Thyroid gland (tissue), 4 donors: ENCODE data around the gene ZSCAN23. TPM values are rescaled to one million over a fixed set of nuclear protein-coding genes. Genes with fewer than 3 reads are reported as not detected.
"Not testable (repeated sequence)": the region's sequence is repeated elsewhere in the genome, so short reads cannot be mapped to it uniquely, and the experiment has no call there.

ENCODE experiments used
- DNase-seq, 2 donors: peaks; one replicate each; pipeline ENCODE4 v3.0.0-alpha.2; 2019
- H3K27ac ChIP-seq, 3 donors: fragments of 200-600 bp; sonication (generic); 1 replicate in 2 of 3; 2 replicates in 1 of 3; pipeline ENCODE4 v1.5.1; 2016 to 2019; ENCODE audit warnings: mild to moderate bottlenecking in 1 of 3, moderate library complexity in 1 of 3
- H3K27me3 ChIP-seq: fragments of 200-600 bp; sonication (generic); one replicate; pipeline ENCODE4 v1.5.1; 2019
- H3K36me3 ChIP-seq, 2 donors: fragments of 200-600 bp; sonication (generic); one replicate each; pipeline ENCODE4 v1.5.1; 2016 to 2019
- H3K4me1 ChIP-seq, 2 donors: fragments of 200-600 bp; sonication (generic); one replicate each; pipeline ENCODE4 v1.5.1; 2017 to 2019
- H3K4me3 ChIP-seq, 3 donors: fragments of 200-600 bp; sonication (generic); replicated peaks in 1 of 3; 1 replicate in 2 of 3; 2 replicates in 1 of 3; pipeline ENCODE4 v1.5.1; 2016; ENCODE audit warnings: mild to moderate bottlenecking in 1 of 3
- H3K9me3 ChIP-seq: fragments of 200-600 bp; sonication (generic); one replicate; pipeline ENCODE4 v1.5.1; 2017
- CTCF ChIP-seq, 6 experiments: fragments of 200-600 bp in 3 of 6; fragments of 450-650 bp in 3 of 6; sonication (generic) in 3 of 6; IDR thresholded peaks; one replicate each; pipeline ENCODE4 v1.5.1; 2016 to 2019; ENCODE audit warnings: antibody characterized with exemption in 6 of 6, mild to moderate bottlenecking in 2 of 6, inconsistent platforms in 1 of 6, moderate library complexity in 1 of 6
- POLR2A ChIP-seq, 2 donors: fragments of 450-650 bp; IDR thresholded peaks; one replicate each; pipeline ENCODE4 v1.6.1; 2017; ENCODE audit warnings: antibody characterized with exemption in 2 of 2, mild to moderate bottlenecking in 2 of 2, moderate library complexity in 1 of 2
- WGBS, 2 donors: methylation state at CpG; one replicate each; pipeline ENCODE4 v1.1.5; 2017; 5-methylcytosine and 5-hydroxymethylcytosine counted together
- intact Hi-C: fragments of 100-400 bp; cut with DNase I; formaldehyde crosslinking; loops from one replicate; pipeline ENCODE4 v1.15.1; 2023
- total RNA-seq, 4 donors: library from RNA; depleted of rRNA; stranded (reverse); fragments of >200 nt; gene quantifications; one replicate each; pipeline ENCODE4 v1.2.3, GENCODE V29; 2016

Gene ZSCAN23
- total RNA-seq, 4 donors from 2014 or later = 4.1 to 8.2 (median 6.6) TPM

- Histone ChIP-seq H3K27ac (no peak overlapping the region), H3K36me3 (no peaks in the 10 kb centered on the region), H3K4me3 (no peak overlapping the region), H3K9me3 (no peaks in the 10 kb centered on the region), H3K4me1 (no peaks in the 10 kb centered on the region), H3K27me3 (no peaks in the 10 kb centered on the region)
- no peak for DNase-seq
- no peak for TF ChIP-seq POLR2A (IDR thresholded peaks at IDR 0.05)
- no peak for TF ChIP-seq CTCF (IDR thresholded peaks at IDR 0.05)
- 96 to 97% methylated on average over 1 of the region's 1 CpG for WGBS, 2 donors
- intact Hi-C loops = no loop called here
Measured at GRCh38 chr6:28423546-28423945, 19.7 kb downstream of the ZSCAN23 start.

GRCh38 chr6:28413681-28414080 is 29.6 kb downstream of the ZSCAN23 start:
- H3K4me1 ChIP-seq = peaks cover 0 to 6% of the 10 kb centered on the region in 2 donors
- no peaks in the 10 kb centered on the region for H3K36me3 ChIP-seq
- H3K4me3 ChIP-seq = no peak overlapping the region
- no peaks in the 10 kb centered on the region for H3K9me3 ChIP-seq
- DNase-seq = peak; percentile 82 to 90
- no peak overlapping the region for H3K27ac ChIP-seq
- H3K27me3 ChIP-seq = no peaks in the 10 kb centered on the region
- TF ChIP-seq CTCF (IDR thresholded peaks at IDR 0.05) = no peak
- no peak for TF ChIP-seq POLR2A (IDR thresholded peaks at IDR 0.05)
- intact Hi-C loops = no loop called here

GRCh38 chr6:28410767-28411166 is 32.5 kb downstream of the ZSCAN23 start:
- no peak overlapping the region for H3K4me3 ChIP-seq
- H3K36me3 ChIP-seq = no peaks in the 10 kb centered on the region
- no peaks in the 10 kb centered on the region for H3K27me3 ChIP-seq
- 94 to 98% methylated on average over 2 of the region's 2 CpGs for WGBS, 2 donors
- no peak for TF ChIP-seq POLR2A (IDR thresholded peaks at IDR 0.05)
- no peak for TF ChIP-seq CTCF (IDR thresholded peaks at IDR 0.05)
- intact Hi-C loops = no loop called here
- no peak overlapping the region for H3K27ac ChIP-seq
- peaks cover 0 to 15% of the 10 kb centered on the region in 2 donors for H3K4me1 ChIP-seq
- DNase-seq = no peak
- H3K9me3 ChIP-seq = no peaks in the 10 kb centered on the region

GRCh38 chr6:28408076-28408802 is 35.1 kb downstream of the ZSCAN23 start:
- Histone ChIP-seq H3K4me3 (no peak overlapping the region), H3K27ac (peak overlapping the region; percentile 43 to 76 (median 70)), H3K4me1 (peaks cover 0 to 15% of the 10 kb centered on the region in 2 donors), H3K27me3 (no peaks in the 10 kb centered on the region), H3K36me3 (no peaks in the 10 kb centered on the region), H3K9me3 (no peaks in the 10 kb centered on the region)
- intact Hi-C loops = no loop called here
- TF ChIP-seq CTCF (IDR thresholded peaks at IDR 0.05) = no peak
- no peak for TF ChIP-seq POLR2A (IDR thresholded peaks at IDR 0.05)
- WGBS, 2 donors = 61 to 64% methylated on average over 5 of the region's 5 CpGs
- DNase-seq = no peak

GRCh38 chr6:28407401-28407800 is 35.9 kb downstream of the ZSCAN23 start:
- intact Hi-C loops = no loop called here
- Histone ChIP-seq H3K36me3 (no peaks in the 10 kb centered on the region), H3K27ac (peak overlapping the region in 1 of 3 donors; percentile 70), H3K4me1 (peaks cover 0 to 17% of the 10 kb centered on the region in 2 donors), H3K9me3 (no peaks in the 10 kb centered on the region), H3K4me3 (no peak overlapping the region), H3K27me3 (no peaks in the 10 kb centered on the region)
- TF ChIP-seq POLR2A (IDR thresholded peaks at IDR 0.05) (no peak), CTCF (IDR thresholded peaks at IDR 0.05) (no peak)
- no peak for DNase-seq
- WGBS, 2 donors = 65 to 73% methylated on average over 2 of the region's 2 CpGs

- H3K4me1 ChIP-seq = peaks cover 0 to 25% of the 10 kb centered on the region in 2 donors
- DNase-seq, intact Hi-C loops, H3K9me3 ChIP-seq, H3K27ac ChIP-seq, H3K27me3 ChIP-seq, H3K36me3 ChIP-seq, H3K4me3 ChIP-seq: not testable (repeated sequence)
- 94 to 95% methylated on average over 5 of the region's 5 CpGs for WGBS, 2 donors
Measured at GRCh38 chr6:28403923-28404322, 39.4 kb downstream of the ZSCAN23 start.
